Activated T-helper 2 cell treated with anti-CD3 and anti-CD28 coated beads, Interferon-gamma antibody, Interleukin-2, Interleukin-4, amounts not matched to agents 10 μg/mL and 5 μg/mL and 100 μg/mL, durations not matched to agents 14 hours and 24 hours and 36 hours (primary cell): ENCODE data around the gene ARHGEF16. TPM values are rescaled to one million over a fixed set of nuclear protein-coding genes. Genes with fewer than 3 reads are reported as not detected.

Experiments
- DNase-seq: peaks from one replicate; pipeline ENCODE4 v3.0.0; 2021; ENCODE audit warnings: low spot score
- H3K27ac Mint-ChIP-seq: one replicate; pipeline ENCODE4 v1.8.0; 2021; ENCODE audit warnings: mixed read lengths
- H3K27me3 Mint-ChIP-seq: one replicate; pipeline ENCODE4 v1.8.0; 2021; ENCODE audit warnings: low read depth, mixed read lengths
- H3K36me3 Mint-ChIP-seq: one replicate; pipeline ENCODE4 v1.8.0; 2021; ENCODE audit warnings: low read depth, mixed read lengths
- H3K4me1 Mint-ChIP-seq: one replicate; pipeline ENCODE4 v1.8.0; 2021; ENCODE audit warnings: low read depth, mixed read lengths
- H3K4me3 Mint-ChIP-seq: one replicate; pipeline ENCODE4 v1.8.0; 2021; ENCODE audit warnings: low read depth, mild to moderate bottlenecking, moderate library complexity, mixed read lengths
- H3K9me3 Mint-ChIP-seq: one replicate; pipeline ENCODE4 v1.8.0; 2021; ENCODE audit warnings: mixed read lengths
- intact Hi-C: fragments of 100-400 bp; cut with micrococcal nuclease; formaldehyde crosslinking; loops from one replicate; pipeline ENCODE4 v1.15.1; 2023
- total RNA-seq: library from RNA; stranded (reverse); gene quantifications from 2 replicates; pipeline ENCODE4 v1.2.3, GENCODE V29; 2022

Gene ARHGEF16
- total RNA-seq, 1 donor from 2014 or later = not detected

DNA sequence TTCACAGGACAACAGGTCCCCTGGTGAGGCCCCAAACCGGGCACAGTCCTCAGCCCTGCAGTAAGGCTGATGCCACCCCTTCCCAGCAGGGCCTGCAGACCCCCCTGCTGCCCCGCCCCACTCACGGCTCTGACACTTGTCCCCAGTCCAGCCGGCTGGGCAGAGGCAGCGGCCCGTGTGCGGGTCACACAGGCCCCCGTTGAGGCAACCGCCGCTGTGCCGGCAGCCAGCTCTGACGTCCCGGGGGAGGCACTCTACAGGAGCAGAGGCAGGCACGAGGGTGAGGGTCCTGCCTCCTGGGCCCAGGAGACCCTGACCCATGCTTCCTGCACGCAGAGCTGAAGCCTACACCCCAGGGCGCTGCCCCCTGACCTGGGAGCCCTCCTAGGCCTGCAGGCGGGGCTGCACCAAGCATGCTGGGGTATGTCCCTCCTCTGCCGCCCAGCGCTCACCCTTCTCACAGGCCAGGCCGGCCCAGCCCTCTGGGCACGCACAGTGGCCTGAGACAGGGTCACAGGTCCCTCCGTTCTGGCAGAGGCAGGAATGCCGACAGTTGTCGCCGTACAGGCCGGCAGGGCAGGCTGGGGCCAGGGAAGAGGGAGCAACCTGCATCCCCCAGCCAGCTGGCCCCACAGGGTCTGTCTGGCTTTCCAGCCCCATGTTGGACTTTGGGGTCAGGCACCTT lies 43.9 kb downstream of the ARHGEF16 start:
- Mint-ChIP-seq H3K4me1 (no peaks in the 10 kb centered on the region), H3K4me3 (no peak overlapping the region), H3K36me3 (no peaks in the 10 kb centered on the region), H3K27ac (no peak overlapping the region), H3K27me3 (no peaks in the 10 kb centered on the region), H3K9me3 (no peaks in the 10 kb centered on the region)
- DNase-seq = no peak
- intact Hi-C loops = no loop called here

DNA sequence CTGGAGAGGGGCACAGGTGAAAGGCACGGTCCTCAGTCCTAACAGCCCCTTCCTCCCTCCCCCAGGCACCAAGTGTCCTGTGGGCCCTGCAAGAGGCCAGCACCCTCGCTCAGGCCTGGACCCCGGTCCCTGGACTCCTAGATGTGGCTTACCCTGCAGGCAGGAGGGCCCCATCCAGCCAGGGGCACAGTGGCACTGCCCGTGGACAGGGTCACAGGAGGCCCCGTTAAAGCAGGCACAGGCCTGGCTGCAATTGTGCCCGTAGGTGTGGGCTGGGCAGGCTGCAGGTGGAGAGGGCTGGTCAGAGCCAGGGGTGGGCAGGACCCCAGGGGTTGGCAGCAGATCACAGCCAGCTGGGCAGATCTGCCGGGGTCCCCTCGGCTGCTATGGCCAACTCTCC lies 44.5 kb downstream of the ARHGEF16 start:
- Mint-ChIP-seq H3K9me3 (no peaks in the 10 kb centered on the region), H3K27me3 (no peaks in the 10 kb centered on the region), H3K4me1 (no peaks in the 10 kb centered on the region), H3K36me3 (no peaks in the 10 kb centered on the region), H3K27ac (no peak overlapping the region), H3K4me3 (no peak overlapping the region)
- DNase-seq = no peak
- intact Hi-C loops = no loop called here

DNA sequence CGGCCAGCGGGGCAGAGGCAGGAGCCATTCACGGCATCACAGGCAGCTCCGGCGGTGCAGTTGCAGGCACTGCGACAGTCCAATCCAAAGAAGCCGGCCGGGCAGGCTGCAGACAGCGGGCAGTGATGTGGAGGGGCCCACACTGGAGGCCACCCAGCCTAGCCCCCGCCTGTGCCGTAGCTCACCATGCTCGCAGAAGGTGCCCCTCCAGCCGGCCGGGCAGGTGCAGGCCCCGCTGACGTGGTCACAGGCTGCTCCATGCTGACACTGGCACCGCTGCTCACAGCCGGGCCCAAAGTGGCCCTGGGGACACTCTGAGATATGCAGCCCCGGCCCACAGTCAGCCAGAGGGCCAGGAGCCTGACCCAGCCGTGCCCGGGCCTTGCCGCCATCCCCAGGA lies 45.1 kb downstream of the ARHGEF16 start:
- Mint-ChIP-seq H3K4me1 (no peaks in the 10 kb centered on the region), H3K4me3 (no peak overlapping the region), H3K36me3 (no peaks in the 10 kb centered on the region), H3K27me3 (no peaks in the 10 kb centered on the region), H3K27ac (no peak overlapping the region), H3K9me3 (no peaks in the 10 kb centered on the region)
- intact Hi-C loops = no loop called here
- DNase-seq = no peak

DNA sequence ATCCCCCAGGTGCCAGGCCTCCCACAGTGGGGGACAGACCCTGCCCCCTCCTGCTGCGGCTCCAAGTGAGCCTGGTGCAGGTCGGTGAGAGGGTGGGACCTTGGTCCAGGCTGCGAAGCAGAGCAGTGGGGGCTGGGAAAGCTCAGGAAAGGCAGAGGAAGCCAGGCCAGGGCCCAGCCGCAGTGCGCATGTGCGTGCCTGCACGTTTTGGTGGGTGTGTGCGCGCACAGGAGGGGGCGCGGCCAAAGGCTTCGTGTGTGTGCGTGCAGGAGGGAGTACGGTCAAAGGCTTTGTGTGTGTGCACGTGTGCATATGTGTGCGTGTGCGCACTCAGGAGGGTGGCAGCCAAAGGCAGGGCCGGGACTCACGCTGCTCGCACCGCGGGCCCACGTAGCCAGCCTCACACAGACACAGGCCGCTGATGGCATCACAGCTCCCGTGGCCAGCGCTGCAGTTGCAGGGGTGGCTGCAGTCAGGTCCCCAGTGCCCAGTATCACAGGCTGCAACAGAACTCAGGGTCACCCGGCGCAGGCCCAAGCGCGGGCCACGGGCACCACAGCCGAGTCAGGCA lies 45.9 kb downstream of the ARHGEF16 start:
- no peak for DNase-seq
- H3K27ac Mint-ChIP-seq = no peak overlapping the region
- no peaks in the 10 kb centered on the region for H3K36me3 Mint-ChIP-seq
- no peak overlapping the region for H3K4me3 Mint-ChIP-seq
- intact Hi-C loops = no loop called here
- no peaks in the 10 kb centered on the region for H3K9me3 Mint-ChIP-seq
- no peaks in the 10 kb centered on the region for H3K27me3 Mint-ChIP-seq
- H3K4me1 Mint-ChIP-seq = no peaks in the 10 kb centered on the region

DNA sequence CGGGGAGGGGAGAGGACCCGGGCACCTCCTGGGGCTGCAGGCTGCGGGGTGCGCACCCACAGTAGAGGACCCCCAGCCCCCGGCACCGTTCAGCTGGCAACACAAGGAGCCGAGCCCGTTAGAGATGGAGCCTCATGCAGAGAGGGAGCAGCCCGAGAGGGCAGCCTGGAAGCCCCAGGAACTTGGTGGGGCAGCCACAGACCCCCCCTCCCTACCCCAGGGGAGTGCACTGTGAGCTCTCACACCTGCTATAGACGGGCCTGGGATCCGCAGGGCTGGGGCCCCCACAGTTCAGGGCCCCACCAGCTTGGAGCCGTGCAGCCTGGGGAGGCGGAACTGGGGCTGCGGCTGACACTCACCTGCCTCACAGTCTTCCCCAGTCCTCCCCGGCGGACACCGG lies 47.0 kb downstream of the ARHGEF16 start:
- intact Hi-C loops = no loop called here
- Mint-ChIP-seq H3K27ac (no peak overlapping the region), H3K4me1 (no peaks in the 10 kb centered on the region), H3K9me3 (no peaks in the 10 kb centered on the region), H3K36me3 (no peaks in the 10 kb centered on the region), H3K27me3 (no peaks in the 10 kb centered on the region), H3K4me3 (no peak overlapping the region)
- no peak for DNase-seq

DNA sequence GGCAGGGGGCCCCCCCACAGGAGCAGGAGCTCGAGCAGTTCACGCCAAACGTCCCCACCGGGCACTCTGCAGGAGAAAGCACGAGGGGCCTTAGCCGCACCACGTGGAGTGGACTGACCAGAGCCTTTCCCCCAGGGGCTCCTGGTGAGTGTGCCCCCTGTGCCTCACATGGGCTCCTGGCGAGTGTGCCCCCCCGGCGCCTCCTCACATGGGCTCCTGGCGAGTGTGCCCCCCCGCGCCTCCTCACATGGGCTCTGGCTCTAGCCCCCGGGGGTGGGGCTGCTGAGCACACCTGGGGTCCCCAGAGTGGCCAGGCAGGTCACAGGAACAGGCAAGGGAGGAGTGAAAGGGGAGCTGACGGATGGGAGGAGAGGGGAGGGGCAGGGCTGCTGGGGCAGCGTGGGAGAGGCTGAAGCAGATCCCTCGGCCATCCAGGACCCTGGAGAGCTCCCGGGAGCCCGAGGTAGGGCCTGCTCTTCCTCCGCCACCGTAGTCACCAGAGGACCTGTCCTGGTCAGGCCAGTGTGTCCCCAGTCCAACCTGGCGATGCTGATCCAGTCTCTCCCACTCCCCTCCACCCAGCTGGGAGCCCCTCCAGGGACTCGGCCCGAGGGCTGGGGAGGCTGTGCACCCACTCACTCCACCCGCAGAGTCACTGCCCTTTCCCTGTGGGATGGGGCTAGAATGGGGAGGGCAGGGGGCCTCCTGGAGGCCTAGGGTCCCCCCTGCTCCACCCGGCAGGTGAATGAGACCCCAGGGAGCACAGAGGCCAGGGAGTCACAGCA lies 47.6 kb downstream of the ARHGEF16 start:
- H3K27ac Mint-ChIP-seq = no peak overlapping the region
- no peak overlapping the region for H3K4me3 Mint-ChIP-seq
- no peak for DNase-seq
- H3K27me3 Mint-ChIP-seq = no peaks in the 10 kb centered on the region
- H3K4me1 Mint-ChIP-seq = no peaks in the 10 kb centered on the region
- no peaks in the 10 kb centered on the region for H3K9me3 Mint-ChIP-seq
- intact Hi-C loops = no loop called here
- no peaks in the 10 kb centered on the region for H3K36me3 Mint-ChIP-seq

DNA sequence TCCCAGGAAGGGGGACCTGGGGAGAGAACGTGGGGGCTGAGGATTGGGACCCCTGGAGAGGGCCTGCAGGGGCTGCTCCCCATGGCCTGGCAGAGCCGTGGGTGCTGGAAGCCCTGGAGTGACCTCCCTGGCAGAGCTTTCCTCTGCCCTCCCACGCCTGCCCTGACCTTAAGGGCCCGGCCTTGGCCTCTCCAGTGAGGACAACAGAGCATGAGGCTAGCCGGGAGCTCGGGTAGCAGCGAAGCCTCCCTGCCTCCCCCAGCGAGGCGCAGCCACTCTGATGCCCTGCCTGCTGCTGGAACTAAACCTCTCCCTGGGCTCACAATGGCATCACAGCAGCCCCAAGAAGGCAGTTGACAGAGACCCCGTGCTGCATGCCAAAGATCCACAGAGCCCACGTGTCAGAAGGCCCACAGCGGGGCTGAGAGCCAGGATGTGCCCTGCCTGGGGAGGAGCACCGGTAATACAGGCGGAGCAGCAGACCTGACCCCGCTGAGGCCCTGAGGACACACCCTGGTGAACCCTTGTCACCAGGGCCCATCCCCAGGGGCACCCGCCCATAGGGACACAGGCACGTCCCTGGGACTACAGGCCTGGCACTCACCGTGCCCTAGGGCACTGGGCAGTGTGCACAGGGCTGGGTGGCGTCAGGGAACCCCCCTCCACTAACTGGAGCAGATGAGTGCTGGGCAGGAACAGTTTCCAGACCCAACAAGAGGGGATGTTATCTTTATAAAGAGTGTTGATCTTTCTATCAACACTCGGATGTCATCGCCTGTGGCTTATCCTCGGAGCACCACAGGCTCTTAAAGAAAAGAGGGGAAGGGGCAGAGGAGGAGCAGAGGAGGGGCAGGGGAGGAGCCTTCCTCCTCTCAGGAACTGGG lies 48.4 kb downstream of the ARHGEF16 start:
- no peaks in the 10 kb centered on the region for H3K9me3 Mint-ChIP-seq
- H3K27ac Mint-ChIP-seq = no peak overlapping the region
- no peaks in the 10 kb centered on the region for H3K27me3 Mint-ChIP-seq
- DNase-seq = no peak
- H3K4me3 Mint-ChIP-seq = no peak overlapping the region
- no peaks in the 10 kb centered on the region for H3K4me1 Mint-ChIP-seq
- H3K36me3 Mint-ChIP-seq = no peaks in the 10 kb centered on the region
- intact Hi-C loops = no loop called here

DNA sequence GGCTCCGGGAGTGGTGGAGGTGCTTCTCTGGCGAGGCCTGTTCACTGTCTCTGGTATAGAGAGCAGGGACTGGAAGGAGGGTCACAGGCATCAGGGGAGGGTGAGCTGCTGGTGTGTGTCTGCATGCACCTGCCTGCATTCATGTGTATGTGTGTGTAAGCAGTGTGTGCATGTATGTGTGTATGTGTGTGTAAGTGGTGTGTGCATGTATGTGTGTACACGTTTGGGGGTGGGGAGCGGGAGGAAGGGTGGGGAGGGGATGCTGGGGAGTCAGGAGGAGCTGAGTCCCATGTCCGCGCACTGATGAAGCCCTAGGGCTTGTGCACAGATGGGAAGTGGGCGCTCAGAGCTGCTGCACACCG lies 49.0 kb downstream of the ARHGEF16 start:
- intact Hi-C loops = no loop called here
- no peaks in the 10 kb centered on the region for H3K27me3 Mint-ChIP-seq
- no peaks in the 10 kb centered on the region for H3K4me1 Mint-ChIP-seq
- H3K36me3 Mint-ChIP-seq = no peaks in the 10 kb centered on the region
- no peaks in the 10 kb centered on the region for H3K9me3 Mint-ChIP-seq
- no peak overlapping the region for H3K4me3 Mint-ChIP-seq
- DNase-seq = no peak
- H3K27ac Mint-ChIP-seq = no peak overlapping the region

DNA sequence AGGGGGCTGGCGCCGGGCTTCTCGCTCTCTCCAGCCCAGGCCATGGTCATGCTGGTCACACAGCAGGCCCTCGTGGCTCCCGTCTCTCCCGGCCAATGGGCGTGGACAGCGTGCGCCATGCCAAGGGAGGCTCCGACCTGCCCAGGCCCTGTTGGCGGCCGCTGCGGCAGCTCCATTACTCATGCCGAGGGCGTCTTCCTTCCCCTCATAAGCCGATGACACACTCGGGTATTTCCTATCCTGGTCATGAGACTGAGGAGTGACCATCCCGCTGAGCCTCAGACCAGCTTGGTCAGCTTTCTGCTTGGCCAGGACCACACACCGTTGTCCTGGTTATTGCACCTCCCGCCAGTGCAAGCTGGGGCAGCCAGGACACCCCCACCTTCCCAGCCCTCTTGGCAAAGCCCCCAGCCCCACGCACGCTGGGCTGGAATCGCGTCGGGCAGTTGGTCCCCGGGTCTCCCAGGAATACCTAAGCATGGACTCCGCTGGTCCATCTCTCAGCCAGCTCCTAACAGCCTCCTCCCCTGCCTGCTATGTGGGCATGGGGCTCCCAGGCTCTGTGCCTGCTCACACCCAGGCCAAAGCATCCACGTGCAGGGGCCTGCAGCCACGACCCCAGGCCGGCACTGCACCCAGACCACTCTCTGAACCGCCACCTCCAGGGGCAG lies 49.8 kb downstream of the ARHGEF16 start:
- no peaks in the 10 kb centered on the region for H3K36me3 Mint-ChIP-seq
- no peaks in the 10 kb centered on the region for H3K4me1 Mint-ChIP-seq
- H3K27me3 Mint-ChIP-seq = no peaks in the 10 kb centered on the region
- DNase-seq = no peak
- H3K4me3 Mint-ChIP-seq = no peak overlapping the region
- intact Hi-C loops = no loop called here
- H3K9me3 Mint-ChIP-seq = no peaks in the 10 kb centered on the region
- no peak overlapping the region for H3K27ac Mint-ChIP-seq

DNA sequence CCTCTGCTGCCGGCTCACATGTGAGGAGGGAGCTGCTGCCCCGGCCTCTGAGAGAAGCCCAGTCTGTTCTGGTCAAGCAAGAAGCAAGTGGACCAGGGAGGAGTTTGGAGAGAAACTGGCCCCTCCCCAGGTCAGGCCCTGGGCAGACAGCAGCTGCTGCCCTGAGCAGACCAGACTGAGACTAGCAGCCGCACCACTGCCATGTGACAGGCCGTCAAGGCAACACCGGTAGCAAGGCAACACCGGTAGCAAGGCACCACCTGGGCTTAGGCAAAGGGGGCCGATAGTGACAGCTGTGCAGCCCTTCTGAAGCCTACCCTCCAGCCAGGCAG lies 50.3 kb downstream of the ARHGEF16 start:
- H3K27ac Mint-ChIP-seq = no peak overlapping the region
- no peaks in the 10 kb centered on the region for H3K9me3 Mint-ChIP-seq
- no peaks in the 10 kb centered on the region for H3K36me3 Mint-ChIP-seq
- no peaks in the 10 kb centered on the region for H3K27me3 Mint-ChIP-seq
- no peaks in the 10 kb centered on the region for H3K4me1 Mint-ChIP-seq
- DNase-seq = no peak
- intact Hi-C loops = no loop called here
- no peak overlapping the region for H3K4me3 Mint-ChIP-seq

DNA sequence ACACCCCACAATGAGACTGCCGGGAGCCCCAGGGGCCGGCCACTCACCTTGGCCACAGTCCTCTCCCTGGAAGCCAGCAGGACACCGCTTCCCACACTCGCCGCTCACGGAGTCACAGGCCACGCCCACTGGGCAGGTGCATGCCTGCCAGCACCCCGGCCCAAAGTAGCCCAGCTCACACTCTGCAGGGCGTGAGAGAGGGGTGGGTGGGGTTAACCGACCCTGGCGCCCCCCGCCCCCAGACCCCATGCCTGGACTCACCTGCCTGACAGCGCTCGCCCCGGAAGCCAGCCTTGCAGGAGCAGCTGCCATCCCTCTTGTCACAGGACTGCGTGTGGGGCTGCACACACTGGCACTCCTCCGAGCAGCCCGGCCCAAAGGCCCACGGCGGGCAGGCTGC lies 50.7 kb downstream of the ARHGEF16 start:
- H3K27ac Mint-ChIP-seq = no peak overlapping the region
- no peaks in the 10 kb centered on the region for H3K9me3 Mint-ChIP-seq
- H3K4me3 Mint-ChIP-seq = no peak overlapping the region
- DNase-seq = no peak
- intact Hi-C loops = no loop called here
- H3K27me3 Mint-ChIP-seq = no peaks in the 10 kb centered on the region
- H3K36me3 Mint-ChIP-seq = no peaks in the 10 kb centered on the region
- no peaks in the 10 kb centered on the region for H3K4me1 Mint-ChIP-seq

DNA sequence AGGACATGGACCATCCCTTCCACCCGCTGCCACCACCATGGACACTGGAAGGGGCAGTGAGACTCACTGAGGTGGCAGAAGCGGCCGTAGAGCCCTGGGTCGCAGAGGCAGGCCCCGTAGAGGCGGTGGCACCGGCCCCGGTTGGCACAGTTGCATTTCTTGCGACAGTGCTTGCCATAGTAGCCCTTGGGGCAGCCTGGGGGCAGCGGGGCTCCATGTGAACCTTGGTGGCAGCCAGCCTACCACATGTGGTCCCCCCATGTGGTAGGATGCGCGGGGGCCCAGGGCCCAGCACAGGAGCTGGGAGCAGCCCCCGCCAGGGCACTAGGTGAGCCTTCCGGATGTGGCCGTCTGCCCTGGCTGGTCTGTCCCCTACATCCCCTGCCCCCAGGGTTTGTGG lies 51.6 kb downstream of the ARHGEF16 start:
- H3K27me3 Mint-ChIP-seq = no peaks in the 10 kb centered on the region
- DNase-seq = no peak
- no peaks in the 10 kb centered on the region for H3K4me1 Mint-ChIP-seq
- H3K9me3 Mint-ChIP-seq = no peaks in the 10 kb centered on the region
- intact Hi-C loops = no loop called here
- H3K27ac Mint-ChIP-seq = no peak overlapping the region
- no peaks in the 10 kb centered on the region for H3K36me3 Mint-ChIP-seq
- no peak overlapping the region for H3K4me3 Mint-ChIP-seq
